ENCODE data around the gene DELE1.
A peak's percentile ranks its signal among the peaks of the same experiment; 100 is the strongest.

Gene DELE1

GRCh38 chr5:141966275-141966962 is 42.7 kb downstream of the DELE1 start:
- no peak for TF ChIP-seq POLR2A (IDR thresholded peaks at IDR 0.05; ENCODE audit: low read depth, low read length)
- no peak for DNase-seq (ENCODE audit: insufficient read length, low spot score)
- no peak for FAIRE-seq

GRCh38 chr5:141966963-141967333 is 43.3 kb downstream of the DELE1 start:
- FAIRE-seq (no peak), DNase-seq (ENCODE audit: insufficient read length, low spot score) (no peak)
- TF ChIP-seq POLR2A (IDR thresholded peaks at IDR 0.05; ENCODE audit: low read depth, low read length): no peak

- DNase-seq (ENCODE audit: insufficient read length, low spot score): peak; percentile 97
- TF ChIP-seq POLR2A (IDR thresholded peaks at IDR 0.05; ENCODE audit: low read depth, low read length): peak; percentile 91
These were observed 45.4 kb downstream of the DELE1 start, which contains the start of gene RNF14 for GRCh38 chr5:141968914-141969608. RNF14 (plus strand) TSS chr5:141969105; CDS start chr5:141973589, 4,484 bp downstream.

GRCh38 chr5:141969783-141970771 is 46.4 kb downstream of the DELE1 start:
- no peak for FAIRE-seq
- DNase-seq (ENCODE audit: insufficient read length, low spot score): no peak

More at GRCh38 chr5:141968914-141969608, 45.4 kb downstream of the DELE1 start, which contains the start of gene RNF14:
- FAIRE-seq: no peak

GRCh38 chr5:141973871-141974595 is 50.4 kb downstream of the DELE1 start:
- DNase-seq (ENCODE audit: insufficient read length, low spot score) (no peak), FAIRE-seq (no peak)
- TF ChIP-seq POLR2A (IDR thresholded peaks at IDR 0.05; ENCODE audit: low read depth, low read length): no peak

More at GRCh38 chr5:141969783-141970771, 46.4 kb downstream of the DELE1 start:
- TF ChIP-seq POLR2A (IDR thresholded peaks at IDR 0.05; ENCODE audit: low read depth, low read length): no peak

- no peak for FAIRE-seq
- no peak for DNase-seq (ENCODE audit: insufficient read length, low spot score)
- no peak for TF ChIP-seq POLR2A (IDR thresholded peaks at IDR 0.05; ENCODE audit: low read depth, low read length)
These were observed 52.5 kb downstream of the DELE1 start for GRCh38 chr5:141976176-141976575.

- FAIRE-seq: no peak
- TF ChIP-seq POLR2A (IDR thresholded peaks at IDR 0.05; ENCODE audit: low read depth, low read length): no peak
- no peak for DNase-seq (ENCODE audit: insufficient read length, low spot score)
These were observed 54.7 kb downstream of the DELE1 start for GRCh38 chr5:141978389-141978788.

- no peak for TF ChIP-seq POLR2A (IDR thresholded peaks at IDR 0.05; ENCODE audit: low read depth, low read length)
- DNase-seq (ENCODE audit: insufficient read length, low spot score) (no peak), FAIRE-seq (no peak)
These were observed 59.0 kb downstream of the DELE1 start for GRCh38 chr5:141982626-141983025.

GRCh38 chr5:141986072-141986471 is 62.4 kb downstream of the DELE1 start:
- no peak for TF ChIP-seq POLR2A (IDR thresholded peaks at IDR 0.05; ENCODE audit: low read depth, low read length)
- FAIRE-seq: no peak
- no peak for DNase-seq (ENCODE audit: insufficient read length, low spot score)

- FAIRE-seq: no peak
- TF ChIP-seq POLR2A (IDR thresholded peaks at IDR 0.05; ENCODE audit: low read depth, low read length): no peak
- no peak for DNase-seq (ENCODE audit: insufficient read length, low spot score)
These were observed 66.0 kb downstream of the DELE1 start for GRCh38 chr5:141989720-141990119.

All from H54 (cell line).